GM18505 (cell line): ENCODE measurements around the gene BID.

Source experiments
- ATAC-seq: cut with Tn5 transposase; IDR thresholded peaks from one replicate; pipeline ENCODE4 v1.9.1; 2021; ENCODE audit not compliant: unreplicated experiment
- POLR2A ChIP-seq: IDR thresholded peaks from 4 replicates; pipeline ENCODE4 v1.6.1; 2011; ENCODE audit warnings: borderline replicate concordance; ENCODE audit not compliant: insufficient read depth, insufficient read length; ENCODE audit errors: extremely low read depth

BID gene

DNA sequence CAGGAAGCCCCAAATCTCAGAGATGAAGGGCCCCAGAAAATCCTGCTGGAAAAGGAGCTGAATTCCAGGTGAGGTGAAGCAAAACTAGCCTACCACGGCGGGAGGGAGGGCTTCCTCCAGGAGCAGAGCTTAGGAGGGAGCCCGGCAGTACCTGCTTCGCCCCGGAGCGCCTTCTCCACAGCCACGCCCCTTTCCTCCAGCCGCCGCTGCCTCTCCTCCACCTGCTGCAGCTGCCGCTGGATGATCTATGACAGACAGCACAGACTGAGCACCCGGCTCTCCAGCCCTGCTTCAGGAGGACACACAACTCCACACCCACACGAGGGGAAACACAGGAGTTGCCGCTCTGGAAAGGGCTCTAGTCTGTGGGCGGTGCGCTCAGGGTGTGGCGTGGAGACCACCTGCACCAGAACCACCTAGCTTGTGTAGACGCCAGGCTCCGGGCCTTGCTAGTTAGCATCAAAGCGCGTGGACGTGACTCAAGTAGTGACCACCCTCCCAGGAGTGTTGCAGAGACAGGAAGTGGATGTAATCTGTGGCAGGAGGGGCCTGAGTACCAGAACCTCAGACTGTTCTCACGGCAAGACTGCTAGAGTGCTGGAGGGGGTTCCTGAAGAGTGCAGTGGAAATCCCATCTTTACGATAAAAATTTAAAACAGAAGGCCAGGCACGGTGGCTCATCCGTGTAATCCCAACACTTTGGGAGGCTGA lies 34.6 kb upstream of the BID start:
- no peak for TF ChIP-seq POLR2A
- ATAC-seq = no peak

- no peak for ATAC-seq
Measured at GRCh38 chr22:17807578-17808410, 33.5 kb upstream of the BID start.

DNA sequence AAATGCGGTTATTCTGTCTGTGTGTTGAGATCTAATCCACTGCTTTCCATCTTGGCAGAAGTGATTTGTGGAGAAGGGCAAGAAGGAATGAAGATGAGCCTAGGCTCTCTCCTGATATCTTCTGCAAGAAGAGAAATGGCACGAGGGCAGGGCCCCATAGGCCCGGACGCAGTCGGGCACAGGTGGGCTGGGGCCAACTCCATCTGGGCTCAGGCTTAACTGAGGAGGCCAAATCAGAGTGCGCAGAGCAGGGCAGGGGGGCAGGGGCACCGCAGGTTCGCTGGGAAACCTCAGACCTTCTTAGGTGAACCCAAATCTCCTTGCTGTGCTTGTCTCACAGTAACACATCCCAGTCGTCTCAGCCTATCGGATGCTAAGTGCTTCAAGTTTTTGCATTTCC lies 32.8 kb upstream of the BID start:
- ATAC-seq = no peak
- no peak for TF ChIP-seq POLR2A

More at GRCh38 chr22:17807578-17808410, 33.5 kb upstream of the BID start:
- no peak for TF ChIP-seq POLR2A

- no peak for TF ChIP-seq POLR2A
- no peak for ATAC-seq
Measured at GRCh38 chr22:17806437-17806836, 32.2 kb upstream of the BID start.

GRCh38 chr22:17804331-17805080 lies 30.2 kb upstream of the BID start:
- TF ChIP-seq POLR2A = no peak
- ATAC-seq = no peak

DNA sequence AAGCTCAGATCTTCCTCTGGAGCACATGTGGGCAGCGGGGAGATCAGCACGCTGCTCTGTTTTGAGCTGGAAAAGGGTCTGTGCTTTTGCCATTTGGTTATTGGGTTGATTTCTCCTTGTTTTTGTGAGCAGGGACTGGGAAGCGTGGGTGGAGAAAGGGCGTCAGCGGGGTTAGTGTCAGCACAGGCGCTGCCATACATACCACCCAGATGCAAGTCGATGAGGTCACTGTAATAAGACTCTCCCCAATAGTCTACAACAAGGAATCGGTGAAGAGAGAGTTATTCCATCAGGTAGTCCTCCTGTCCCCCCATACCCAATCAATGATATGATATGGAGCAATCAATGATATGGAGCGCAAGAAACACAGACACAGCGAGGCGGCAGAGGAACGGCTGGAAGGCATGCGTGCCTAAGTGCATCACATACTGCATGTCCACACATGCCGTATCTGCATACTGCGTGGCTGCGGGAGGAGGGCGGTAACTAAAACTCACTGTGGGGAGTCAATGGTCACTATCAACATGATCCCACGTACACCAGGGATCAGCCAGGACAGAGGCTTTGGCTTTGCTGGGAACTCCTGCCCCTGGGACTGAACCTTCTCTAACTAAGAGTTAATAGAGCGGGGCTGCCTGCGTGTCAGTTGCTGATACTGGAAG lies 29.5 kb upstream of the BID start:
- no peak for TF ChIP-seq POLR2A
- no peak for ATAC-seq

- ATAC-seq = no peak
- no peak for TF ChIP-seq POLR2A
Measured at GRCh38 chr22:17802822-17803221, 28.6 kb upstream of the BID start.

DNA sequence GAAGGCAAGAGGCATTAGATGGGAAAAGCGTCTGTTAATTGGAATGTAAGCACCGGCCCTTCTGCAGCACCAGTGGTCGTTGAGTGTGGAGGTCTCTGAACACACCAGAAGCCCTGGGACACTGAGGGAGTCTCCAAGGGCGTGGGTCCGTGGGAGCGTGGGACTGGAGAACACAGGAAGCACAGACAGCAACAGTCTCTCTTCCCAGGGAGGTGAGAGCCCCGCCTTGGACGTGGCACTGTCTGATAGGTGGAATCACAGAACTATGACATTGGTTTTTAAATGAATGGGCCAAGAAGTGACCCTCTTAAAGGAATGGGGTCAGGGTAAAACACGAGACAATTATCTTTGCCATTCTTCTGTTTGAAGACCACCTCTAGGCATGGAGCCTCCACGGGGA lies 28.1 kb upstream of the BID start:
- no peak for ATAC-seq
- no peak for TF ChIP-seq POLR2A

- peak; percentile 46 for ATAC-seq
- peak; percentile 52 for TF ChIP-seq POLR2A
Measured at GRCh38 chr22:17797721-17798559, 23.7 kb upstream of the BID start.

- no peak for ATAC-seq
- TF ChIP-seq POLR2A = no peak
Measured at GRCh38 chr22:17796695-17797094, 22.4 kb upstream of the BID start.

GRCh38 chr22:17795661-17796548 lies 21.6 kb upstream of the BID start:
- TF ChIP-seq POLR2A = peak; percentile 65
- no peak for ATAC-seq
